Measurements from ENCODE around the gene TMEM270.

GRCh38 chr7:73815436-73815835 lies 45.5 kb upstream of the TMEM270 start:
- no peak for TF ChIP-seq CTCF (IDR thresholded peaks at IDR 0.05; ENCODE audit: low read length)
- TF ChIP-seq EZH2 (IDR thresholded peaks at IDR 0.05; ENCODE audit: borderline replicate concordance, low read length): no peak
